ENCODE measurements around the gene FAXDC2. TPM values are rescaled to one million over a fixed set of nuclear protein-coding genes. Genes with fewer than 3 reads are reported as not detected.

FAXDC2 gene
- polyA plus RNA-seq, 1 donor (not counting 4 experiments of a cell fraction or from before 2014, with no cell fraction given): 4.6 TPM

DNA sequence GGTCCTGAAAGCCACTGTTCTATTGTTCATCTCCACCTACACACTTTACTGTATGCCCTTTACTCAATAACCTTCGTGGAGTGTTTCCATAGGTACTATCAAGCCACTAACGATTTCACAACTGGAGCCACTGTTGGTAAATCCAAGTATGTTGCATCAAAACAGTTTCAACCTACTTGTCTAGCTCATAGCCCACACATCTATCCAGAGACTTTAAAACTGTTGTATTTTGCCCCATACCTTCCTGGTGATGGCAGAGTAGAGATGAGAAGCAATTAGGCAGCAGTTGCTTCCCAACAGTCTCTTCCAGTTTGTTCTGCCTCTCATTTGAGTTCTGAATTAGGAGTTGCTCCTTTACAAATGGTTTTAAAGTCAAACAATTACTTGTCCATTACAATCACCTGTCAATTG, 607 bp downstream of the FAXDC2 start:
- DNase-seq (ENCODE audit: low read depth, low spot score) (no peak), FAIRE-seq (no peak)
- Histone ChIP-seq H3K9me3 (ENCODE audit: control insufficient read depth, low read depth, low read length) (no peaks in the 10 kb centered on the region), H3K27ac (ENCODE audit: control insufficient read depth, insufficient read depth, low read length) (no peak overlapping the region), H3K27me3 (ENCODE audit: control insufficient read depth, extremely low read depth, insufficient read depth, low read length) (no peaks in the 10 kb centered on the region), H3K9me1 (ENCODE audit: control insufficient read depth, extremely low read depth, insufficient read depth, low read length) (no peaks in the 10 kb centered on the region), H3K4me1 (ENCODE audit: control insufficient read depth, extremely low read depth, insufficient read depth, low read length) (peaks cover 10% of the 10 kb centered on the region), H2AFZ (ENCODE audit: control insufficient read depth, low read length) (no peak overlapping the region), H3K4me3 (ENCODE audit: control insufficient read depth in 2 of 3, extremely low read depth in 1 of 3, insufficient read depth in 2 of 3, low read depth in 1 of 3, low read length in 3 of 3) (no peak overlapping the region), H3K9ac (ENCODE audit: control insufficient read depth, extremely low read depth, insufficient read depth, low read length) (no peak overlapping the region), H3K79me2 (ENCODE audit: control insufficient read depth, insufficient read depth, low read length) (no peaks in the 10 kb centered on the region), H3K4me2 (ENCODE audit: control insufficient read depth, extremely low read depth, insufficient read depth, low read depth, low read length) (no peak overlapping the region), H3K36me3 (ENCODE audit: control insufficient read depth in 2 of 2, extremely low read depth in 1 of 2, insufficient read depth in 2 of 2, low read length in 2 of 2) (no peaks in the 10 kb centered on the region), H4K20me1 (ENCODE audit: control insufficient read depth, extremely low read depth, insufficient read depth, low read length) (no peaks in the 10 kb centered on the region)
- dilution Hi-C loops (cut with MboI; ENCODE audit: extremely low pct_ligation_motif_present, low sequenced_read_pairs): no loop called here
- TF ChIP-seq CTCF (optimal IDR thresholded peaks at IDR 0.05 in 1 of 3, IDR thresholded peaks at IDR 0.05 in 1 of 3, conservative IDR thresholded peaks at IDR 0.05 in 1 of 3; ENCODE audit: extremely low read depth in 1 of 3, insufficient read depth in 2 of 3, low read length in 3 of 3): no peak
- no peak for TF ChIP-seq EZH2 (IDR thresholded peaks at IDR 0.05; ENCODE audit: low read length)

DNA sequence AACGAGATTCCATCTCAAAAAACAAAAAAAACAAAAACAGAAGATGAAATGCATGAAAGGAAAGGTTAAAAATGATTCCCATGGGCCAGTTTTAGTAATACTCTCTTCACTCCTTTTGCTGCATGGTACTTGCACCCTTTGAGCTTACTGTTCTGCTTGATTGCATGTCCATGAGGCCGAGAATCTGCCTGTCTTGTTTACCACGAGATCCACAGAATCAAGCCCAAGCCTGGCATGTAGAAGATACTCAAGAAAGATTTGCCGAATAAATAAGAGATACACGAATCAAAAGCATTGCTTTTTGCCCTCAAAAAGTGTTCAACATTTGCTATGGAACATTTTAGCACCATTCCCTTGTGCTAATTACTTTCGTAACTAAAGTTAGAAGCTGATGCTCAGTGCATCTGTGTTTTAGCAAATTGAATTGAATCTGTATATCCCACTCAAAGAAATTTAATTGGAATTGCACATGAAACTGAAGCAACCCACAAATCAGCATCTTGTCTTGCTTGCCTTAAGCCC, 1.1 kb downstream of the FAXDC2 start:
- Histone ChIP-seq H2AFZ (ENCODE audit: control insufficient read depth, low read length) (no peak overlapping the region), H3K4me2 (ENCODE audit: control insufficient read depth, extremely low read depth, insufficient read depth, low read depth, low read length) (no peak overlapping the region)

More for the DNA sequence above, 1.1 kb downstream of the FAXDC2 start:
- Histone ChIP-seq H3K27me3 (ENCODE audit: control insufficient read depth, extremely low read depth, insufficient read depth, low read length) (no peaks in the 10 kb centered on the region), H3K9me3 (ENCODE audit: control insufficient read depth, low read depth, low read length) (no peaks in the 10 kb centered on the region), H3K36me3 (ENCODE audit: control insufficient read depth in 2 of 2, extremely low read depth in 1 of 2, insufficient read depth in 2 of 2, low read length in 2 of 2) (no peaks in the 10 kb centered on the region), H3K9ac (ENCODE audit: control insufficient read depth, extremely low read depth, insufficient read depth, low read length) (no peak overlapping the region), H3K27ac (ENCODE audit: control insufficient read depth, insufficient read depth, low read length) (no peak overlapping the region), H3K4me3 (ENCODE audit: control insufficient read depth in 2 of 3, extremely low read depth in 1 of 3, insufficient read depth in 2 of 3, low read depth in 1 of 3, low read length in 3 of 3) (no peak overlapping the region), H3K4me1 (ENCODE audit: control insufficient read depth, extremely low read depth, insufficient read depth, low read length) (peaks cover 10% of the 10 kb centered on the region), H3K79me2 (ENCODE audit: control insufficient read depth, insufficient read depth, low read length) (no peaks in the 10 kb centered on the region), H4K20me1 (ENCODE audit: control insufficient read depth, extremely low read depth, insufficient read depth, low read length) (no peaks in the 10 kb centered on the region), H3K9me1 (ENCODE audit: control insufficient read depth, extremely low read depth, insufficient read depth, low read length) (no peaks in the 10 kb centered on the region)
- dilution Hi-C loops (cut with MboI; ENCODE audit: extremely low pct_ligation_motif_present, low sequenced_read_pairs): no loop called here
- TF ChIP-seq EZH2 (IDR thresholded peaks at IDR 0.05; ENCODE audit: low read length) (no peak), CTCF (optimal IDR thresholded peaks at IDR 0.05 in 1 of 3, IDR thresholded peaks at IDR 0.05 in 1 of 3, conservative IDR thresholded peaks at IDR 0.05 in 1 of 3; ENCODE audit: extremely low read depth in 1 of 3, insufficient read depth in 2 of 3, low read length in 3 of 3) (no peak)
- DNase-seq (ENCODE audit: low read depth, low spot score) (no peak), FAIRE-seq (no peak)
